ENCODE data around the gene APBB1IP.
"Not testable (repeated sequence)": the region's sequence is repeated elsewhere in the genome, so short reads cannot be mapped to it uniquely, and the experiment has no call there.

APBB1IP gene

DNA sequence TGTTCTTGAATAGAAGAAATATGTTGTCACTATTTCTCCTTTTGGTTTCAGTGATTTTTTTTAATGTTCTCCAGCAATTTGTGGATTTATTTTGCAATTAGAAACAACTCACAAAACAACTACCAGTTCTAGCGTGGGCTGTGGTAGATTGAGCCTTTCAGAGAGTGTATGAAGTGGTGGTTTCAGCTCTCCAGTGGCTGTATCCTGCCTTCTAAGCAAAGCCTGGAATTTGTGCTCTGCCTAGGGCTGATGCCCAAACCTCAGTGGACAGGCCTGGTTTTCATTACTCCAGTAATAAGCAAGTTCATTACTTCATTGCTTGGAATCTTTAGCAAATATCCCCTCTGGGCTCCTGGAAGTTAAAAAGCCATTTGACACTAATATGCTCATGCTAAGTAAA, 35.9 kb downstream of the APBB1IP start:
- H3K4me3 ChIP-seq (ENCODE audit: control insufficient read depth, low read depth, low read length) = no peak overlapping the region
- TF ChIP-seq, protein P1, sequence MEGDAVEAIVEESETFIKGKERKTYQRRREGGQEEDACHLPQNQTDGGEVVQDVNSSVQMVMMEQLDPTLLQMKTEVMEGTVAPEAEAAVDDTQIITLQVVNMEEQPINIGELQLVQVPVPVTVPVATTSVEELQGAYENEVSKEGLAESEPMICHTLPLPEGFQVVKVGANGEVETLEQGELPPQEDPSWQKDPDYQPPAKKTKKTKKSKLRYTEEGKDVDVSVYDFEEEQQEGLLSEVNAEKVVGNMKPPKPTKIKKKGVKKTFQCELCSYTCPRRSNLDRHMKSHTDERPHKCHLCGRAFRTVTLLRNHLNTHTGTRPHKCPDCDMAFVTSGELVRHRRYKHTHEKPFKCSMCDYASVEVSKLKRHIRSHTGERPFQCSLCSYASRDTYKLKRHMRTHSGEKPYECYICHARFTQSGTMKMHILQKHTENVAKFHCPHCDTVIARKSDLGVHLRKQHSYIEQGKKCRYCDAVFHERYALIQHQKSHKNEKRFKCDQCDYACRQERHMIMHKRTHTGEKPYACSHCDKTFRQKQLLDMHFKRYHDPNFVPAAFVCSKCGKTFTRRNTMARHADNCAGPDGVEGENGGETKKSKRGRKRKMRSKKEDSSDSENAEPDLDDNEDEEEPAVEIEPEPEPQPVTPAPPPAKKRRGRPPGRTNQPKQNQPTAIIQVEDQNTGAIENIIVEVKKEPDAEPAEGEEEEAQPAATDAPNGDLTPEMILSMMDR (conservative IDR thresholded peaks at IDR 0.05; ENCODE audit: control insufficient read depth, insufficient read depth, low read depth, low read length) = no peak
- DNase-seq (ENCODE audit: low read depth) = peak; percentile 82

DNA sequence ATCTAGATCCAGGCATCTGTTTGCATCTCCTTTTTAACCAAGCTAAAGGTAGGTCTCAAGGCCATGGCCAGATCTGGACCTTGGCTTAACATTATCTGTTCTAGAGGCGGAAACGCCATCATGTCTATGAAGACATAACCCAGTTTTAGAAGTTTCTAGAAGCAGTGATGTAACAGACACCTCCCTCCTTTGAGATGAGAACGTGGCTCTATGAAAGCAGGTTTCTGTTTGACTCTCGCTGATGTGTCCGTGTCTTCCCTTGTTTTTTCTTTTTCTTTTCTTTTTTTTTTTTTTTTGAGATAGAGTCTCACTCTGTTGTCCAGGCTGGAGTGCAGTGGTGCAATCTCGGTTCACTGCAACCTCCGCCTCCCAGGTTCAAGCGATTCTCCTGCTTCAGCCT, 36.7 kb downstream of the APBB1IP start:
- H3K4me3 ChIP-seq (ENCODE audit: control insufficient read depth, low read depth, low read length); DNase-seq (ENCODE audit: low read depth): not testable (repeated sequence)

DNA sequence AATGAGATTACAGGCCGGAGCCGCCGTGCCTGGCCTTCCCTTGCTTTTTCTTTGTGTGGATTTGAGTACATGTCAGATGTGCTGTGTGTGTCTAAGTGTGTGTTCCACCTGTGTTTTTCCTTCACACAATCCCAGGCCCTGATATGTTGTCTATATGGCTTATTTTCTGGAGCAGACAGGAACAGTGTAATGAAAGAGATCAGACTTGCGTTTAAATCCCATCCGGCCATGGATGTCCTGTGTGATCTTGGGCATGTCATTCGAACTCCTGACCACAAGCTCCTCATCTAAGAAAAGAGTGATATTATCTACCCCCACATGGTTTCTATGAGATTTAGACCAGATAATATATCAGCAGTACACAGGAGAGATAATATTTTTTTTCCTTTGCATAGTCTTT, 37.2 kb downstream of the APBB1IP start:
- DNase-seq (ENCODE audit: low read depth) = no peak
- no peak overlapping the region for H3K4me3 ChIP-seq (ENCODE audit: control insufficient read depth, low read depth, low read length)
- TF ChIP-seq, protein P1 (conservative IDR thresholded peaks at IDR 0.05; ENCODE audit: control insufficient read depth, insufficient read depth, low read depth, low read length) = no peak

DNA sequence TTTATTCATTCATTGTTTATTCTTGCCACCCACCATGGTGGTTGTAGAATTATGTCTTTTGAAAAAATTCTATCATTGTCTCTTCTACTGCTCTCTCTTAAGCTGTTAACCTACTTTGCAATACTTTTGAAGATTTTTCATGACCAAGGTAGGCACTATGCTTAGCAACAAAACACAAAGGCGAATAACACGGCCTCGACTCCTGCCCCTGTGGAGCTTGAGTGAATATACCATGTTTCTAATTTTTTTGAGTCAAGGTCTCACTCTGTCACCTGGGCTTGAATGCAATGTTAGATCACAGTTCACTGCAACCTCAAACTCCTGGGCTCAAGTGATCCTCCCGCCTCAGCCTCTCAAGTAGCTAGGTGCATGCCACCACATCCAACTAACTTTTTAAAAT, 39.4 kb downstream of the APBB1IP start:
- TF ChIP-seq, protein P1 (conservative IDR thresholded peaks at IDR 0.05; ENCODE audit: control insufficient read depth, insufficient read depth, low read depth, low read length) = no peak
- no peak overlapping the region for H3K4me3 ChIP-seq (ENCODE audit: control insufficient read depth, low read depth, low read length)
- DNase-seq (ENCODE audit: low read depth) = no peak

DNA sequence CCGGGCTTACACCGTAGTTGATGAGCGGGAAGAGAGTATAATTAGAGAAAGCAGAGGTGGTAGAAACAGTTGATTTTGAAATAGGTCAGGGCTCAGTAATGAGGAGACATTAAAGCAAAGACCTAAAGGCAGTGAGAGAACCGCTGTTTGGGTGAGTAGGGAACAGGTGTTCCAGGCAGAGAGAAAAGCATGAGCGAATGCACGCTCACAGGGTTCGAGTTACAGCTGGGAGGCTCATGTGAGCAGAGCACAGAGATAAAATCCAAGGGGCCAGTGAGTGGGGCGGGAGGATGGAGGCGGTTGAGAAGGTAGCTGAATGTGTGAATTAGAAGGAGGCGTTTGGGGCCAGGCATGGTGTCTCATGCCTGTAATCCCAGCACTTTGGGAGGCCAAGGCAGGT, 39.9 kb downstream of the APBB1IP start:
- TF ChIP-seq, protein P1 (conservative IDR thresholded peaks at IDR 0.05; ENCODE audit: control insufficient read depth, insufficient read depth, low read depth, low read length) = no peak
- DNase-seq (ENCODE audit: low read depth) = no peak
- H3K4me3 ChIP-seq (ENCODE audit: control insufficient read depth, low read depth, low read length) = no peak overlapping the region

DNA sequence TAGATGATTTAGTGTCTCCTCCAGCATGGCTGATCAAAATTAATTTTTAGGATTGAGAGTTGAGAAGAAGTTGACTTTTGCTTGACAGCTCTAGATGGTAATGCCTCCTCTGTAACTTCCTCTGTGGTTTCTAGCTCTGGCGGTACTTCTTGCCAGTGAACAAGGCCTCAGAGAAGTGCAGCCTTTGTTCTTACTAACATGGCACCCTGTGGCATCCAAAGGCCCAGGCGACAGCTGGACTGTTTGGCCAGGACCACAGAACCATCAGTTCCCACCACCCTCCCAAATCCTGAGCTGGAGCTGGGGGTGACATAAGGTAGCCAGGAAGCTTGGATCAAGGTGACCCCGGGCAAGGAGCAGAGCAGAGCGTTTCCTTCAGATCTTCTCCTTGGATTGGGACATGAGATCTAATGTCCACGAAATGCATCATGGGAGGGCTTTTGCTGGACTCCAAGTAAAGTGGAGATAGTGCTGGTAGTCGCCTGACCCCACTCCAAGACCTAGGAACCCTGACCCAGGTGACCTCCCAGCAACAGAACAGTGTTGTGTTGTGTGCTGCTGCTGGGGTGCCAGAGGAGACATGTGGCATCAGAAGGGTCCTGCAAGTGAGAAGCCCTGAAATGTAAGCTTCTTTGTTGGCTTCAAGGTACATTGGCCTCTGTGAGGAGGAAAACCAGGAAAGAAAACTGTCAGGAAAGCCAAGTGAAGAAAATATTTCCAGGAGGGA, 41.8 kb downstream of the APBB1IP start:
- TF ChIP-seq, protein P1 (conservative IDR thresholded peaks at IDR 0.05; ENCODE audit: control insufficient read depth, insufficient read depth, low read depth, low read length) = no peak
- DNase-seq (ENCODE audit: low read depth) = no peak
- no peak overlapping the region for H3K4me3 ChIP-seq (ENCODE audit: control insufficient read depth, low read depth, low read length)

DNA sequence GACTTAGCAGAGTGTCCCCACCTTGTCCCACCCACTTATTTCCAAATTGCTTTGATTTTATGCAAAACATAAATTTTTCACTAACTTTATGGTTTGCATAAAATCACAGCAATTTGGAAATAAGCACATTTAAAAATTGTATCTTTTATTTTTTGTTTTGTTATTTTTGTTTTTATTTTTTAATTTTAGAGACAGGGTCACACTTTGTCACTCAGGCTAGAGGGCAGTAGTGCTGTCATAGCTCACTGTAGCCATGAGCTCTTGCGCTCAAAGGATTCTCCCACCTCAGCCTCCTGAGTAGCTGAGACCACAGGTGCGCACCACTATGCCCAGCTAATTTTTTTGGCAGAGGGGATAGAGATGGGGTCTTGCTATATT, 43.2 kb downstream of the APBB1IP start:
- H3K4me3 ChIP-seq (ENCODE audit: control insufficient read depth, low read depth, low read length) = no peak overlapping the region
- TF ChIP-seq, protein P1 (conservative IDR thresholded peaks at IDR 0.05; ENCODE audit: control insufficient read depth, insufficient read depth, low read depth, low read length) = no peak
- DNase-seq (ENCODE audit: low read depth) = no peak

Measured in fibroblast of mammary gland (primary cell).